NCI-H146 treated with DMSO at 0.1 percent for 48 hours (cell line): Measurements from ENCODE around the gene WNT9A.

ENCODE experiments used
- DNase-seq: peaks from one replicate; lab custom pipeline; 2025; ENCODE audit not compliant: unreplicated experiment; lab: John Stamatoyannopoulos, UW

Gene WNT9A

DNA sequence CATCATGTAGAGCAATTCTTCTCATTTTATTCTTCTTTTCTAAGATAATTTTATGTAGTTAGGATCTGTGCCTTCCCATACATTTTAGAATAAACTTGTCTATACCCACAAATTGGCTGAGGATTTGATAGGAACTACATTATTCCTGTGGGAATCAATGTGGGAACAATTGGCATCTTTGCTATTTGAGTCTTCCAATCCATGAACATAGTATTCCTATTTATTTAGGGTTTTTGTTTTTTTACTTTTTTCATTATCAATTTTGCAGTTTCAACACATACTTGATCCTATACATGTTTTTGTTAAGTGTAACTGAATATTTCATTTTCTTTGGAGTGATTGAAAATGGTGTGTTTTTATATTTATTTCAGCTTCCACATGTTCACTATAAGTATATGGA lies 8.1 kb upstream of the WNT9A start:
- no peak for DNase-seq

DNA sequence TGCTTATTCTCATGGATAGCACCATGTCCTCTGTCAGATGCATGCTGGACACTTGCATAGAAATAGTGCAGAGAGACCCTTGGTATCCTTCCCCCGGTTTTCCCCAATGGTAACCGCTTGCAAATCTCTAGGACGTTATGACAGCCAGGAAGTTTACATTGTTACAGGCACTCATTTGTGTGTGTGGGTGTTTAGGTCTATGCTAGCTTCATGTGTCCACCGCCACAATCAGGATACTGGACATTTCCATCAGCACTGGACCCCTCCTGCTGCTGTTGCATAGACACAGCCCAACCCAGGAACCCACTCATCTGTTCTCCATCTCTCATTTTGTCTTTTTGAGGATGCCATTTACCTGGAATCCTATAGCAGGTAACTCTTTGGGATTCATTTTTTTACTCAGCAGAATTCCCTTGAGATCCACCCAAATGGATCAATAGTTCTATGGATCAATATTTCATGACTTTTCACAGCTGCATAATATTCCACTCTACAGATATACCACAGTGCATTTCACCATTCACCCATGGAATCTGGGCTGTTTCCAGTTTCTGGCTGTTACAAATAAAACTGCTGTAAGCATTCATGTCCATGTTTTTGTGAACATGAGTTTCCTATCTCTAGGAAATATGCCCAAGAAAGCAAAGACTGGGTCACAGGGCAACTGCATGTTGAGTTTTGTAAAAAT lies 6.6 kb upstream of the WNT9A start:
- DNase-seq: no peak

DNA sequence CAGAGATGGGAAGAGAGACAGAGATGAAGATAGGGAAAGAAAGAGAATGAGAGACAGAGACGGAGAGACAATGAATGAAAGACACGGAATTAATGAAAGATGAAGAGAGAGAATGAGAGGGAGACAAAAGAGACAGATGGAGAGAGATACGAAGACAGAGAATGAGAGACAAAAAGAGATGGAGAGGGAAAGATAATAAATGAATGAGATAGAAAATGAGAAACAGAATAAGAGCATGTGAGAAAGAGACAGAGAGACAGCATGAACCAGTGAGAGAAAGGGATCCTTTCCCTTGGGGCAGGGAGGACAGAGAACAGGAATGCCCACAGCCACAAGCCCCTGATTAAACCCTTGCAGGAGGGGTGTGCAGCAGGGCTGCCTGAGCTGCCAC lies 5.3 kb upstream of the WNT9A start:
- DNase-seq: no peak

DNA sequence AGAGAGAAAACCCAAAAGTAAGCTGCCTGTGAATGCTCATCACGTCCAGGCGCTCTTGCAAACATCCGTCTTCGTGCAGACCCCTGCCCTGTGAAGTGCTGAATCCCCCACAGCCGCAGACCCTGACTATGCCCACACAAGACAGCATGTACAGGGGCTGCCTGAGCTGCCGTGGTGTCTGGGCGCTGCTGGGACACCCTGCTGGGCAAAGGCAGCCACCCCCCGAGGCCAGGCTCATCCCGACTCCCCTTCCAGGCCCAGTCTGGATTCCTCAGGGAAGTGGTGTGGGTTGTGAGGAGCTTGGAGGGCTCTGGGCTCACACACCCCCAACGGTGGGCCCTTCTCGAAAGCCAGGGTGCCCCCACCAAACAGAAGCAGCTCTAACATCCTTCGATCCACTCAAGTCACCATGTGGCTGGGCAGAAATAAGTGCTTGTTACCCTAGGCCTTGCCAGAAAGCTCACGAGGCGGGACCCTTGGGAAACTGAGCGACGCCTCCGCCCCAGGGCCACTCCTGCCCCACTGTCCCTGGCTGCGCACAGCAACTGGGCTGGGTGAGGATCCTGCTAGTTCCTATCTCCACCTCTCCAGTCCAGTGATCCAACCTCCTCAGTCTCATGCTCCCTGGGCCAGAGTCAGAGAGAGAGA lies 4.8 kb upstream of the WNT9A start:
- no peak for DNase-seq

DNA sequence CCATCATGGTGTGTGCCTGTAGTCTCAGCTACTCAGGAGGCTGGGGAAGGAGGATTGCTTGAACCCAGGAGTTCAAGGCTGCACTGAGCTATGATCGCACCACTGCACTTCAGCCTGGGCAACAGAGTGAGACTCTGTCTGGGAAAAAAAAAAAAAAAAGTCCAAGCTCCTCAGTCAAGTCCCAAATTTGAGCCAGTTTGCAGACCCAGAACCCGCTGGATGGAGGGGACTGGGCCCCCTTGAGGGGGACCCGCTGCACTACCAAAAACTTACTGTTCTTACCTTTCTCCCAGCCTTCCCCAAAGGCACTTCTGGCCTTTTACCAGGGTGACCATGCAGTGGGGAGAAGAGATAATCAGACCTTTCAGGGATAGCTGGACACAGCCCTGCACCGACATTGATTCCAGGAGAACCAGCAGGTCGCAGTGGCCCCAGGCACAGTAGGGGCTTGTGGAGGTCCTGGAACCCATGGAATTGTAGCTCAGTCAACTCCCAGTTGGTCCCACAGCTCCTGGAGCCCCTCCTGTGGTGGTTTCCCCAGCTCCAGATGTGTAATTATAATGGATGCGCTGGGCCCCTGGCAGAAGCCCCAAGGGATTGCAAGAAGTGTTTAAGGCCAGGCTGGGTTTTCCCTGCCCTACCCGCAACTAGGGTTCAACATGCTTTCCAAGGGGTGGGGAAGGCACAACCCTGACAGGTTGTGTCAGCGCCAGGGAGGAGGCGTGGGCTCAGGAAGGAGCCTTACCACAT lies 4.1 kb upstream of the WNT9A start:
- DNase-seq: no peak

DNA sequence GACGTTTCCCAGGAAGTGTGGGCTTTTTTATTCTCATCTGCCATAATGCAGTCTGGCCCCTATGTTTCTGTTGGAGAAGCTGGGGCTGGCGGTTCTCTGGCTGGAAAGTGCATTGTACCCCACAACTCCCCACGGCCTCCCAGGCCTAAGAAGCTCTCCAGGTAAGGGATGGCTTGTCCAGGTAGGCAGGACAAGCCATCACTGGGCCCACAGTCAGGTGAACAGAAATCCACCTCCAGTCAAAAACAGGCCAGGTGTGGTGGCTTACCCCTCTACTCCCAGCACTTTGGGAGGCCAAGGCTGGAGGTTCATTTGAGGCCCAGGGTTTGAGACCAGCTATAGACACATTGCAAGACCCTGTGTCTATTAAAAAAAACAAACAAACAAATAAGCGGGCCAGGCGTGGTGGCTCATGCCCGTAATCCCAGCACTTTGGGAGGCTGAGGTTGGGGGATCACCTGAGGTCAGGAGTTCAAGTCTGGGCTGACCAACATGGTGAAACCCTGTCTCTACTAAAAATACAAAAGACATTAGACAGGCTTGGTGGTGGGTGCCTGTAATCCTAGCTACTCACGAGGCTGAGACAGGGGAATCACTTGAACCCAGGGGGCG lies 3.1 kb upstream of the WNT9A start:
- DNase-seq: no peak

DNA sequence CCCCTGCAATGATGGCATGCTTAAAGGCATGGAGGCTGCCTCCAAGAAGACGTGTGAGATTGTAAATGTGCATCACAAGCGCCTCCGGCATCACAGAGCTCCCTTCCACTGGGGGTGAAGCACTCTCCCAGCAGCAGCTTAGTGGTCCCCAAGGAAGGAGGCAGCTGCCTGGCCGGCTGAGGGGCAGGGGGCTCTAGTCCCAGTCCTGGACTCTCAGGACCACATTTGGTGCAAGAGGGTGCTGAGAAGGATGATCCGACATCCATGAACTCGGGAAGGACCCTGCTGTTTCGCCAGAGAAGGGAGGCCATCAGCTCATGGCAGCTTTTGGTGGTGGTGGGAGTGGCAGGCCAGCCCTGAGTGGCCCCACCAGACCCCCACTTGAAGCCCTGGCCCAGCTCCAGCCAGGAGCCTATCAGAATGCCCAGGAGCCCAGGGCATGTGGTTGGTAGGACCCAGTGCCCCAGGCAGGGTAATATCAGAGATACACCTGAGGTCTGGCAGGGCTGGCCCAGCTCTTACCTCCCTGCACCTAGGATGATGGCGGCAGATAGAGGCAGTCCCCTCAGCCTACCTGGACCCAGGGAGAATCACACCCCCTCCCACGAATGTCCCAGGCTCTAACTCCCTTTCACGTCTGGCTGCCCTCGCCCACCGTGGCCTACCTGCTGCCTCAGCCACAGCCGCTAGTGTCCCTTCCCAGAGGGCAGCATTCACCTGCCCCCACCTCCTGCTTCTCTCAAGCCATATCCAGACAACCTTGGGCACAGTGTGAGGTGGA lies 2.4 kb upstream of the WNT9A start:
- DNase-seq: no peak

DNA sequence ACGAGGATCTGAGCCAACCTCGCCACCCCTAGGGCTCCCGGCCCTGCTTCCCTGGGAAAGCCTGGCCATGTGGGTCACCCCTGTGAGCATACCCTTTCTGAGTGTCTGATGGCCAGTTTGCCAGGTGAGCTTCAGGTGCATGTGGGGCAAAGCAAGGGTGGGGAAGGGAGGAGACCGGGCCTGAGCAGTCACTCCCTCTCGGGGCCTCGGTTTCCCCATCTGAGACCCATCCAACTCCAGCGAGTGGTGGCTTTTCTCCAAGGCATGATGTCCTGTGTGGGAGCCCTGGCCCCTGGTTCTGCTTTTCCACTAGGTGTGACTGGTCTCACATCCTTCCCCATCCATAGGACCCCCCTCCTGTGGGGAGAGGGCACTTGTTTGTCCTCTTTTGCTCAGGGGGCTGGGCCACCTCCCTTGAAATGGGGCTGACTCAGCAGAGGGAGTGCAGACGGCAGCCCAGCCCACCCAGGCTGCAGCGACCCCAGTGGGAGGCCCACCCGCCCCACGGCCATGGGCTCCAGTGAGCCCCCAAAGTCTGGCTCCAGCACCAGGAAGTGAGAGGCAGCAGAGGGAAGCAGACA lies 1.7 kb upstream of the WNT9A start:
- no peak for DNase-seq

DNA sequence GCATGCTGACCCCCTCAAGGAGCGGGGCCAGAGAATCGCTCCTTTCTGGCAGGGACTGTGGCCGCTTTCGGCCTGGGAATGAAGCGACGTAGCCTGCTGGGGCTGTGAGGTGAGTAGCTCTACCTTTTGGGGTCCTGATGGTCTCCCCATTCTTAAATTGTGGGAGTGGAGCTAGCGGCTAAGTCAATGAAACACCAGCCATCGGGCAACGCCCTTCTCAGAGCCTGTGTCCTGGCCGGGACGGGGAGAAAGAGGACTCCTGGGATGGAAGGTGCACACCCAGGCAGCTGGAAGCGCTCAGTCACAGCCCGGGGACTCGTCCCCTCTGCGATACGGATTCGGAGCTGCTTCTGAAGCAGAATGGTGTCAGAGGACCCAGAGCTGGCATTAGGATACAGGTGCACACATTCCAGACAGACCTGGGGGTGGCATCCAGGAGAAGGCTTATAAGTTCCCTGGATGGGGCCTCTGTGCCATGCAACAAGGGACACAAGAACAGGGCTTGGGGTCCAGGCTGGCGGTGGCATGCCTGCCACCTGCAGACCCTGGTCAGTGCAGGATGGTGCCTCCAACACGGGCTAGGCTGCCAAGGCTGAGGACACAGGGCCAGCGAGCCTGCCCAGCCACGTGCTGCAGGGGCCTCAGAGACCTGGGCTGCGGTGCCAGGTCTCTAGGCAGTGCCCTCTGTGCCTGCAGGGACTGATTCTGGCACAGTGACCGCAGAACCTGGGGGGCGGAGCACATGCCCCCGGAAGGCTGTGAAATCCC lies 945 bp upstream of the WNT9A start:
- DNase-seq: no peak

DNA sequence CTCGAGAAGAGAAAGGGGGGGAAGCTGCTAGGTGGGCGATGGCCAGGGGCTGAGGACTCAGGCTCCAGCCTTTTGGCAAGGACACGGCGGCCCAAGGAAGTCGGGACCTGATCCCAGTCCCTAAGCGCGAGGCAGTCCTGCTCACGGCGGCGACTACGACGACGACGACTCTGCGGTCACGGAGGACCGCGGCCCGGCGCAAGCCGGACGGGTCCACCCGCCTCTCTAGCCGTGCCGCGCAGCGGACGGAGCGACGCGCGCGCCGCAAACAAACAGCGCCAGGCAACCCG lies 401 bp downstream of the WNT9A start:
- no peak for DNase-seq

DNA sequence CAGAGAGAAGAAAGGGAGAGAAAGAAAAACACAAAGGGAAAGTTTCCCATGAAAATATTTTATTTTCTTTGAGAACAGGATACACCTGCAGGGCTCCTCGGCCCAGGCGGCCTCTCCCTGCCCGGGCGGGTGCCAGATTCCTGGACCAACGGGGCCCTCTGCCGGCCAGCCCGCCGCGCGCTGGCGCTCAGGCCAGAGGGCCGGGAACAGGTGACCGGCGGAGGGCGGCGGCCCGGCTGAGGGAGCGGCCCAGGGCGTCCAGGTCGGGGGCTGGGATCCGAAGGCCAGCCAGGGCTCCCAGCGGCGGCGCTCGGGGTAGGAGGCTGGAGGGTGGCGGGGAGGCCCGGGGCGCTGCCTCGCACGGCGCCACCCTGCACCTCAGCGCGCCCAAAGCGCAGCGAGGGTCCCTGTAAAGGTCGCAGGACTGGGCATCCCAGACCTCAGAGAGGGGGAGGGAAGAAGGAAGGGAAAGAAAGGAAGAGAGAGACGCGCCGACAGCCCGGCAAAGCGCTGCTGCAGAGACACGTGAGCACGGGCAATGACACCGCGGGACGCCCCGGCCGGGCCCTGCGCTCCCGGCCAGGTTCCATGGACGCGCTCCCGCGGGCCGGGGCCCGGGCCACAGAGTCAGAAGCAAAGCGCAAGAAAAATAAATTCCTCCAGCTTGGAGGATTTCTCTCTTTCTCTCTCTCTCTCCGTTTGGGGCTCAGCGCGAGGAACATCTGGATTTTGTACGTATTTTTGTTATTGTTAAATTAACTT lies 927 bp downstream of the WNT9A start:
- peak; percentile 69 for DNase-seq

DNA sequence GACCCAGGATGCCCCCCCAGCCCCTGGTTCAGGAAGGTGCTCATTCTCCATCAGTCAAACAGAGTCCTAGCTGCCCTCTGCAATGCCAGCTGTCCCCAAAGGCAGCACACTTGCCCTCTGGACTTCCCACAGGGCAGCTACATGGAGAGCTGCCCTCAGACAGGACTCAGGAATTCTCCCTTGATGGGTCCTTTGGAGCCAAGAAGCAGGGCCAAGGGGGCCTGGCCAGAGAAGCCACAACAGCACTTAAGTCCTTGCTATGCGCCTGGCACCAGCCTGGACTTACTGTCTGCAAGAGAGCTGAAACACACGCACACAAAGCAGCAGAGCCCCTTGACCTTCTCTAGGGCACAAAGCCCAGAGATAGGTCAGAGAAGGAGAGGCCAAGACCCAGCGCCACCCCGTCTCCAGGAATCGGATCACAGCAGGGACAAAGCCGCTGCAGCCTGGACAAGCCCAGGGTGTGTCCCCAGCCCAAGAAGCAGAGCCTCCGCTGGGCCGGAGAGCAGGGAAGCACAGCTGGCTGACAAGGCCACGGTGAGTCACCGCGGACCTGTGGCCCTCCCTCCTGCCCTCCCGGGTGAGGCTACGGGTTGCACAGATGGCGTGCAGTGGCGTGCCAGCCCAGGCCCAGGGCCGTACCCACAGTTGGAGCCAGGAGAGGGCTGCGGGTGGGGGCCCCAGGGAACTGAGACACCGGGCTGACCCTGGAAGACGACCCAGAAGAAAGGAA lies 1.7 kb downstream of the WNT9A start:
- peak; percentile 69 for DNase-seq

DNA sequence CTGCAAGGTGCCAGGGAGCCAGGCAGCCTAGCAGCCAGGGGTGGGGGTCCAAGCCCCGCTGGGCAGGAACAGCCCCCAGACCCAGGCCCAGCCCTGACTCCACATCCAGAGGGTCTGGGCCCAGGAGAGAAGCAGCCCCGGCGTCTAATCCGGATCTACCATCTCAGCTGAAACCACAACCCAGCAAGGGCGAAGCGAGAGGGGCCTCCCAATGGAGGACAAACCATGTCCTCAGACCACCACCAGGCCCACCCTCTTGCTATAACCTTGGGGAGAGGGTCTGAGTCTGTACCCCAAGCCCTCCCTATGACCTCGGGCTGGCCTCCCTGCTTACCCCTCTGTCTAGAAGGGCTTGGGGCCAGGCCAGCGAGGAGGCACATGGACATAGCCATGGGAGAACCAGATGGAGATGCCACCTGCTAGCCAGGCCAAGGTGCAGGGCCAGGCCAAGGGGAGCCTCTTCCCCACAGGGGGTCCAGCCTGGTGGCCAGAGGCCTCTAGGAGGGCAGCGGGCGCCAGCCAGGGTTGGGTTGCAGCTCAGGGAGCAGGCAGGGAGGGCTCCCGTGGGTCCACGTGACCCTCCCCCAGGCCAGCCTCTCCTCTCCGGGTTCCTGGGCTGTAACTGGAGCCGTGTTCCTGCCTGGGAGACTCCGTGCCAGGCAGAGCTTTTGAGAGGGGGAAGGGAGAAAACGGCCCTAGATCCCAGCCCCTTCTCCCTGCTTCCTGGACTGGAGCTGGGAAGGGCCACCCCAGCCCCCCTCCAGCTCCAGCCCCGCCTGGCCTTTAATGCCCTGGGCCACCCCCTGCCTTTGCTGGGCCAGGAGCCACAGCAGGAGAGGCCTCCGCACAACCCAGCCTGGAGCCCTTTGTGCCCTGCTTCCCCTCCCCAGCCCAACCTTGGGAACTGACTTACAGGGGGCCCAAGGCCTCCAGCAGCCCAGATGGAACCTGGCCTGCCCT lies 2.5 kb downstream of the WNT9A start:
- peak; percentile 18 for DNase-seq

DNA sequence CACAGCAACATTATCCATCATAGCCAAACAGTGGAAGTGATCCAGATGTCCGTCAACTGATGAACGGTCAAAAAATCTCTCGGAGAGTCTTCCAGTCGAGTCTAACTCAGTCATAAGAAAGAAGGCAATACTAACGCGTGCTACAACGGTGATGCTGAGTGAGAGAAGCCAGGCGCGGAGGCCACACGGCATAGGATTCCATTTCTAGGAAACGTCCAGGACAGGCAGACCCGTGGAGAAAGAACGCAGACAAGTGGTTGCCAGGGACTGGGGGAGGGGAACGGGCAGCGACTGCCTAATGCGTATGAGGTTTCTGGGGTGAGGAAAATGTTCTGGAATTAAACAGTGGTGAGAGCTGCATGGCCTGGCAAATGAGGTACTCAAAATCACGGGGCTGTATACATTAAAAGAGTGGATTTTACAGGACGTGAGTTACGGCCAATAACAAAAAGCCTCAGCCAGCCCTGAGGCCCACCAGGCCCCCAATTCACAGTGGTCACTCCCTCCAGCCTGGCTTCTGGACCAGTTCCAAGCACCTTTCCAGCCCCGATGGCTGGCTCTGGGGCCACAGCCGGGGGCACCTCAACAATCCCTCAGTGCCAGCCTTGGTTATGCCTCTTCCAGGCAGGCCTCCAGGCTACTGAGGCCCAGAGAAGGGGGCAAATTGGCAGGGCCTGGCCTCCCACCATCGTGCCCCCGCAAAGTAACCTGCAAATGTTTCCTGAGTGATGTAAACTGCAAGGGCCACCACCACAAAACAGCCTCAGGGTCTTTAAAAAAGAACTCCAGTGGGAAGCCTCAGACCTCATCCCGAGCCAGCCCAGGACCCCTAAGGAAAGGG lies 3.4 kb downstream of the WNT9A start:
- DNase-seq: no peak

DNA sequence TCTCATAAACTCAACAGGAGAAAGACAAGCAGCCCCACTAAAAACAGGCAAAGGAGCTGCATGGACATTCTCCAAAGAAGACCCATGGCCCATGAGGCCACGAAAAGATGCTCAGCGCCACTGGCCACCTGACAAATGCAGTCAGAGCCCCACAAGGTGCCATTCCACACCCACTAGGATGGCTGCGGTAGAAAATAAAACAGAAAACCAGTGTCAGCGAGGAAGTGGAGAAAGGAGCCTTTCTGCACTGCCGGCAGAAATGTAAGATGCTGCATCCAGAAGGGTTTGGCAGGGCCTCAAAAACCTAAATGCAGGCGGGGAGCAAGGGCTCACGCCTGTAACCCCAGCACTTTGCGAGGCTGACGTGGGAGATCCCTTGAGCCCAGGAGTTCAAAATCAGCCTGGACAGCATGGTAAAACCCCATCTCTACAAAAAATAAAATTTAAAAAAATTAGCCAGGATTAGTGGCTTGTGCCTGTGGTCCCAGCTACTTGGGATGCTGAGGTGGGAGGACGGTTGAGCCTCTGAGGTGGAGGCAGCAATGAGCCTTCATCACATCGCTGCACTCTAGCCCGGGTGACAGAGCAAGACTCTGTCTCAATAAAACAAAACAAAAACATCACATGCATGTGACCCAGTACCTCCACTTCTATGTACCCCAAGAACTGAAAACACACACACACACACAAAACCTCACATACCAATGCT lies 4.2 kb downstream of the WNT9A start:
- no peak for DNase-seq

DNA sequence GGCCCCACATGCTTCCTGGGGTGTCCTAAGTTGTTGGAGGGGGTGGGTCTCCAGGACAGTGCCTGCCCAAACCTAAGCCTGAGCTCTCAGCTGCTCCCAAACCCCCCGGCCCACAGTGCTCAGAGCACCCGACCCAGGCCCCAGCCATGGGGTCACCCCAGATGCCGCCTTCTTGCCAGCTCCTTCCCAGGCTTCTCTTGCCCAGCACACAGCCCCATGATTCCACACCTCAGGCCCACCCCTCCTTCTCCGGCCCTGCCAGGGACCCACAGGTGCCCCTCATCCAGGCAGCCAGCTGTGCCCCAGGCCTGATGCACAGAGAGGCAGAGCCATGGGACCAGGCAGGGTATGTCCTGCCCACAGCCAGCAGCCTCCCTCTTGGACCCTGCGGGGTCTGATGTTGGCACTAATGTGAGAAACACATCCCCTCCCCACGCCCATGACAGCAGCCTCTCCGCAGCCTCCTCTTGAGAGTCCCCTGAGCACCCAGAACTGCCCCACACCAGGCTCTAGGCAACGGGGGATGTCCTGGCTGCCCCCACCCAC lies 4.9 kb downstream of the WNT9A start:
- DNase-seq: no peak
